Endothelial cell of umbilical vein (primary cell): ENCODE data around the gene TRIML1. TPM values are rescaled to one million over a fixed set of nuclear protein-coding genes. Genes with fewer than 3 reads are reported as not detected.

ENCODE experiments used
- BruUV-seq: library from RNA; stranded (reverse); fragments of 400-500 nt; replicated peaks from 2 replicates; lab custom pipeline; 2021; lab: Mats Ljungman, UMichigan
- CTCF ChIA-PET: fragments of 300-600, 350-600 bp; sonication (Branson Sonifier 250); formaldehyde crosslinking; loops from one replicate; lab custom pipeline; 2021; ENCODE audit warnings: antibody characterized with exemption, inconsistent platforms; lab: Charles Lee
- POLR2A ChIA-PET: fragments of 300-600, 350-600 bp; sonication (Branson Sonifier 250); formaldehyde crosslinking; loops from one replicate; lab custom pipeline; 2021; ENCODE audit warnings: antibody characterized with exemption, inconsistent platforms; lab: Charles Lee
- DNase-seq: peaks from one replicate; pipeline ENCODE4 v3.0.0-alpha.2; 2011; ENCODE audit warnings: low read depth, low spot score
- FAIRE-seq: peaks from 2 replicates; lab custom pipeline; 2011; peaks lifted over from hg19 to GRCh38; lab: Jason Lieb, UNC
- H2AFZ ChIP-seq: 2 replicates; pipeline ENCODE4 v1.6.0; 2012; ENCODE audit warnings: low read depth, low read length, control low read depth, inconsistent platforms
- H3K27ac ChIP-seq: 2 replicates; pipeline ENCODE4 v1.5.1; 2011; ENCODE audit warnings: low read depth, mild to moderate bottlenecking, control low read depth, low read length, moderate library complexity; ENCODE audit not compliant: insufficient read depth
- H3K27me3 ChIP-seq, 2 experiments: 2 replicates each; pipeline versions ENCODE4 v1.6.0 to v1.6.1; 2011; ENCODE audit warnings: low read length in 2 of 2, mixed read lengths in 1 of 2; ENCODE audit not compliant: control insufficient read depth in 2 of 2, insufficient read depth in 2 of 2
- H3K36me3 ChIP-seq, 2 experiments: 2 replicates in 1 of 2; 3 replicates in 1 of 2; pipeline ENCODE4 v1.5.1; 2011; ENCODE audit warnings: low read length in 2 of 2, mild to moderate bottlenecking in 1 of 2, moderate library complexity in 1 of 2; ENCODE audit not compliant: control insufficient read depth in 2 of 2, insufficient read depth in 2 of 2; ENCODE audit errors: extremely low read depth in 1 of 2
- H3K4me1 ChIP-seq: 3 replicates; pipeline ENCODE4 v1.5.1; 2011; ENCODE audit warnings: mild to moderate bottlenecking, low read length; ENCODE audit not compliant: control insufficient read depth, insufficient read depth; ENCODE audit errors: extremely low read depth
- H3K4me2 ChIP-seq: 2 replicates; pipeline ENCODE4 v1.6.1; 2011; ENCODE audit warnings: low read length, control low read depth, mixed read lengths; ENCODE audit not compliant: insufficient read depth
- H3K4me3 ChIP-seq, 3 experiments: fragments of 200-600 bp in 1 of 3; sonication (generic), shearing (Covaris generic) in 1 of 3; replicated peaks in 1 of 3; 2 replicates each; pipeline ENCODE4 v1.5.1; 2011 to 2016; ENCODE audit warnings: control low read depth in 3 of 3, low read length in 3 of 3, mild to moderate bottlenecking in 2 of 3, inconsistent platforms in 1 of 3, low read depth in 1 of 3, moderate library complexity in 1 of 3; ENCODE audit not compliant: insufficient read depth in 1 of 3
- H3K79me2 ChIP-seq: 2 replicates; pipeline ENCODE4 v1.6.0; 2012; ENCODE audit warnings: low read length, inconsistent platforms; ENCODE audit not compliant: control insufficient read depth, insufficient read depth
- H3K9ac ChIP-seq: replicated peaks from 2 replicates; pipeline ENCODE3; 2011; ENCODE audit warnings: low read length, control low read depth; ENCODE audit not compliant: insufficient read depth; ENCODE audit errors: extremely low read depth
- H3K9me1 ChIP-seq: replicated peaks from 3 replicates; pipeline ENCODE4 v1.6.0; 2011; ENCODE audit warnings: mild to moderate bottlenecking, low read length; ENCODE audit not compliant: control insufficient read depth, insufficient read depth; ENCODE audit errors: extremely low read depth
- H3K9me3 ChIP-seq: replicated peaks from 2 replicates; pipeline ENCODE4 v1.5.1; 2012; ENCODE audit warnings: low read length, inconsistent platforms; ENCODE audit not compliant: control insufficient read depth, insufficient read depth
- H4K20me1 ChIP-seq: replicated peaks from 2 replicates; pipeline ENCODE3; 2011; ENCODE audit warnings: mild to moderate bottlenecking, low read length; ENCODE audit not compliant: control insufficient read depth, insufficient read depth; ENCODE audit errors: extremely low read depth
- EZH2 ChIP-seq: IDR thresholded peaks from 2 replicates; pipeline ENCODE4 v1.6.1; 2012; ENCODE audit warnings: borderline replicate concordance, low read depth, mild to moderate bottlenecking, moderate library complexity, low read length, inconsistent platforms; ENCODE audit not compliant: severe bottlenecking
- FOS ChIP-seq: IDR thresholded peaks from 2 replicates; pipeline ENCODE4 v1.6.1; 2011; ENCODE audit warnings: mild to moderate bottlenecking, low read length, moderate library complexity, borderline replicate concordance; ENCODE audit not compliant: insufficient read depth
- GATA2 ChIP-seq: IDR thresholded peaks from 2 replicates; pipeline ENCODE4 v1.7.0; 2011; ENCODE audit warnings: low read depth, mild to moderate bottlenecking, moderate library complexity, mixed read lengths, low read length; ENCODE audit not compliant: insufficient read length, insufficient read depth
- JUN ChIP-seq: IDR thresholded peaks from 2 replicates; pipeline ENCODE4 v1.6.1; 2011; ENCODE audit warnings: borderline replicate concordance, low read depth; ENCODE audit not compliant: insufficient read length, insufficient read depth
- MYC ChIP-seq: IDR thresholded peaks from one replicate; pipeline ENCODE4 v1.6.1; 2011; ENCODE audit warnings: mild to moderate bottlenecking, low read depth, low read length
- POLR2A ChIP-seq: IDR thresholded peaks from 2 replicates; pipeline ENCODE4 v1.6.1; 2012; ENCODE audit warnings: low read depth, mild to moderate bottlenecking, control low read depth, low read length
- POLR2AphosphoS5 ChIP-seq: IDR thresholded peaks from 2 replicates; pipeline ENCODE4 v1.6.1; 2012; ENCODE audit warnings: low read depth, mild to moderate bottlenecking, control low read depth, low read length, moderate library complexity; ENCODE audit not compliant: insufficient read depth
- dilution Hi-C: fragments of 300-500 bp; cut with MboI; formaldehyde crosslinking; loops from one replicate; pipeline ENCODE4 v1.15.0; 2019; ENCODE audit warnings: low sequenced_read_pairs; ENCODE audit not compliant: extremely low pct_ligation_motif_present
- intact Hi-C: fragments of 100-400 bp; cut with micrococcal nuclease; formaldehyde crosslinking; loops from one replicate; pipeline ENCODE4 v1.10.0; 2022
- polyA plus RNA-seq, 4 experiments: library from polyadenylated mRNA; depleted of rRNA in 3 of 4; stranded (reverse) in 3 of 4; unstranded in 1 of 4; fragments of >200 nt; gene quantifications; 2 replicates each; pipeline versions ENCODE4 v1.2.1 to v1.2.3, GENCODE V29; 2011 to 2012; ENCODE audit warnings: missing spikeins in 1 of 4
- total RNA-seq: library from RNA; stranded (reverse); gene quantifications from 2 replicates; pipeline ENCODE4 v1.2.3, GENCODE V29; 2021
- TF ChIP-seq, protein P1 (sequence below), 2 donors: IDR thresholded peaks; 1 replicate in 1 of 2; 2 replicates in 1 of 2; pipeline ENCODE4 v1.5.1; 2011; ENCODE audit warnings: low read length in 2 of 2, mild to moderate bottlenecking in 2 of 2, moderate library complexity in 2 of 2, control low read depth in 1 of 2, inconsistent platforms in 1 of 2, low read depth in 1 of 2; ENCODE audit not compliant: insufficient read depth in 1 of 2; ENCODE audit errors: extremely low read depth in 1 of 2
- TF ChIP-seq, protein P2 (sequence below): IDR thresholded peaks from 2 replicates; pipeline ENCODE4 v1.6.1; 2011; ENCODE audit not compliant: insufficient read depth, insufficient read length

The TRIML1 gene
- total and polyA plus RNA-seq, 2 donors (not counting 3 experiments of a cell fraction or from before 2014, with no cell fraction given) = not detected

DNA sequence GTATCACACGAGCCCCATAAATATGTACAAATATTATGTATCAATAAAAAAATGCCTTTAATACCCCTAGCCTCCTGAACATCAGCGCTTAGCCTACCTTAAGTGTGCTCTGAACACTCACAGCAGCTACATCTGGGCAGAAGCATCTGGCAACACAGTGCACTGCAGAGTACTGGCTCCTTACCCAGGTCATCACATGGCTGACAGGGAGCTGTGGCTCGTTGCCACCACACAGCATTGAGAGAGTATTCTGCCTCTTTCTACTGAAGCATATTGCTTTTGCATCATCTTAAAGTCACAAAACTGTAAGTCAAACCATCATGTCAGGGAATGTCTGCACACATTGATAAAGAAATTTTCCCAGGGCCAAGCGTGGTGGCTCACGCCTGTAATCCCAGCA is 55.2 kb downstream of the TRIML1 start:
- no peaks in the 10 kb centered on the region for H3K27me3 ChIP-seq
- H2AFZ ChIP-seq = no peak overlapping the region
- no peak for FAIRE-seq
- intact Hi-C loops (no loop called here), dilution Hi-C loops (no loop called here)
- no peaks in the 10 kb centered on the region for H4K20me1 ChIP-seq
- peaks cover 1% of the 10 kb centered on the region for H3K9me3 ChIP-seq
- POLR2A ChIA-PET = no interaction called here
- TF ChIP-seq FOS = no peak
- TF ChIP-seq POLR2A = no peak
- TF ChIP-seq GATA2 = no peak
- no peak for TF ChIP-seq MYC
- CTCF ChIA-PET = no interaction called here
- H3K4me1 ChIP-seq = no peaks in the 10 kb centered on the region
- no peaks in the 10 kb centered on the region for H3K9me1 ChIP-seq
- no peak overlapping the region for H3K9ac ChIP-seq
- no peaks in the 10 kb centered on the region for H3K36me3 ChIP-seq
- no peak for DNase-seq
- H3K27ac ChIP-seq = no peak overlapping the region
- no peak overlapping the region for H3K4me2 ChIP-seq
- no peaks in the 10 kb centered on the region for H3K79me2 ChIP-seq
- no peak overlapping the region for H3K4me3 ChIP-seq
- BruUV-seq = no TSS peak

DNA sequence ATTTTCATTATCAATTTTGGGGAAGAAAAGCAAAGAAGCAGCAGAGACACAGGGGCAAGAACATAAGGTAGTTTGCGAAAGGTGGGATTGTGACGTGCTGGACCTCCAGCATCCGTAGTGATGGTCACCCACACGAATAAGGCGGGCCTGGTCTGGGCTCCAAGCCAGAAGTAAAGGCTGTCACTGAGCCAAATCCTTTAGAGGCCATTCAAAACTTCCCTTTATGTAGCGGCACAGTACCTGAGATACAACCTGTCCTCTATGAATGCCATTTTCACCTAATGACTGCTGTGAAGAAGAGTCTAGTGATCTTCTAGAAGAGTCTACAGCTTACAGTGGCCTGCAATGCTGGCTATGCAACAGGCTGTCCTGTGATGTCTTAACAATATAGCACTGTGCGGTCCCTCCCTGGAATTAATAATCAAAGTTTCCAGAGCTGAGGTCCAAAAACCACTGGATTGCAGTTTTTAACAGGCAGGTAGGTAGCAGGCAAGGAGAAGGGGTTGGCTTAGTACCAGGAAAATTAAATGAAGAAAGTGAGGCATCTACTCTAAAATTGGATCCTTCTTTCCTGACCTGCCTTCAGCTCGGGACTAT is 56.2 kb downstream of the TRIML1 start:
- dilution Hi-C loops = no loop called here
- no peak overlapping the region for H2AFZ ChIP-seq
- ChIA-PET POLR2A (no interaction called here), CTCF (no interaction called here)
- H3K4me2 ChIP-seq = no peak overlapping the region
- H4K20me1 ChIP-seq = no peaks in the 10 kb centered on the region
- H3K9me1 ChIP-seq = no peaks in the 10 kb centered on the region
- intact Hi-C loops = no loop called here
- no peaks in the 10 kb centered on the region for H3K27me3 ChIP-seq
- no peak overlapping the region for H3K9ac ChIP-seq
- no peaks in the 10 kb centered on the region for H3K4me1 ChIP-seq
- no peaks in the 10 kb centered on the region for H3K79me2 ChIP-seq
- TF ChIP-seq EZH2 (no peak), POLR2A (no peak), JUN (no peak), FOS (no peak), GATA2 (no peak), MYC (no peak), POLR2AphosphoS5 (no peak)
- TF ChIP-seq, protein P1, sequence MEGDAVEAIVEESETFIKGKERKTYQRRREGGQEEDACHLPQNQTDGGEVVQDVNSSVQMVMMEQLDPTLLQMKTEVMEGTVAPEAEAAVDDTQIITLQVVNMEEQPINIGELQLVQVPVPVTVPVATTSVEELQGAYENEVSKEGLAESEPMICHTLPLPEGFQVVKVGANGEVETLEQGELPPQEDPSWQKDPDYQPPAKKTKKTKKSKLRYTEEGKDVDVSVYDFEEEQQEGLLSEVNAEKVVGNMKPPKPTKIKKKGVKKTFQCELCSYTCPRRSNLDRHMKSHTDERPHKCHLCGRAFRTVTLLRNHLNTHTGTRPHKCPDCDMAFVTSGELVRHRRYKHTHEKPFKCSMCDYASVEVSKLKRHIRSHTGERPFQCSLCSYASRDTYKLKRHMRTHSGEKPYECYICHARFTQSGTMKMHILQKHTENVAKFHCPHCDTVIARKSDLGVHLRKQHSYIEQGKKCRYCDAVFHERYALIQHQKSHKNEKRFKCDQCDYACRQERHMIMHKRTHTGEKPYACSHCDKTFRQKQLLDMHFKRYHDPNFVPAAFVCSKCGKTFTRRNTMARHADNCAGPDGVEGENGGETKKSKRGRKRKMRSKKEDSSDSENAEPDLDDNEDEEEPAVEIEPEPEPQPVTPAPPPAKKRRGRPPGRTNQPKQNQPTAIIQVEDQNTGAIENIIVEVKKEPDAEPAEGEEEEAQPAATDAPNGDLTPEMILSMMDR (IDR thresholded peaks at IDR 0.05; ENCODE audit: extremely low read depth in 1 of 2, insufficient read depth in 1 of 2, low read depth in 1 of 2, low read length in 2 of 2) = no peak
- TF ChIP-seq, protein P2, sequence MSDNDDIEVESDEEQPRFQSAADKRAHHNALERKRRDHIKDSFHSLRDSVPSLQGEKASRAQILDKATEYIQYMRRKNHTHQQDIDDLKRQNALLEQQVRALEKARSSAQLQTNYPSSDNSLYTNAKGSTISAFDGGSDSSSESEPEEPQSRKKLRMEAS = no peak
- peaks cover 1% of the 10 kb centered on the region for H3K9me3 ChIP-seq
- FAIRE-seq = no peak
- no peak overlapping the region for H3K27ac ChIP-seq
- H3K36me3 ChIP-seq = no peaks in the 10 kb centered on the region
- no TSS peak for BruUV-seq
- DNase-seq = no peak
- no peak overlapping the region for H3K4me3 ChIP-seq
